Mesothelial cell of epicardium (in vitro differentiated cells): Measurements from ENCODE around the gene SORCS1. TPM values are rescaled to one million over a fixed set of nuclear protein-coding genes. Genes with fewer than 3 reads are reported as not detected.

Experiments
- DNase-seq, 2 experiments: peaks; one replicate each; pipeline ENCODE4 v3.0.0; 2021; ENCODE audit warnings: low spot score in 2 of 2; ENCODE audit not compliant: unreplicated experiment in 2 of 2
- H3K27ac Mint-ChIP-seq: 2 replicates; pipeline ENCODE4 v1.8.0; 2021; ENCODE audit warnings: mixed read lengths
- H3K27me3 Mint-ChIP-seq: 2 replicates; pipeline ENCODE4 v1.8.0; 2021; ENCODE audit warnings: low read depth, mixed read lengths
- H3K36me3 Mint-ChIP-seq: 2 replicates; pipeline ENCODE4 v1.8.0; 2021; ENCODE audit warnings: mixed read lengths
- H3K4me1 Mint-ChIP-seq: 2 replicates; pipeline ENCODE4 v1.8.0; 2021; ENCODE audit warnings: mixed read lengths
- H3K4me3 Mint-ChIP-seq: 2 replicates; pipeline ENCODE4 v1.8.0; 2021; ENCODE audit warnings: mild to moderate bottlenecking, moderate library complexity, mixed read lengths
- H3K9me3 Mint-ChIP-seq: 2 replicates; pipeline ENCODE4 v1.8.0; 2021; ENCODE audit warnings: mixed read lengths
- total RNA-seq: library from RNA; stranded (reverse); gene quantifications from 3 replicates; pipeline ENCODE4 v1.2.1, GENCODE V29; 2021
- TF ChIP-seq, protein P1 (sequence below): fragments of 200-600 bp; sonication (generic); IDR thresholded peaks from one replicate; pipeline ENCODE4 v1.5.0; 2021; ENCODE audit warnings: antibody characterized with exemption; ENCODE audit not compliant: unreplicated experiment

The SORCS1 gene
- total RNA-seq, 1 donor from 2014 or later, result 0.78 TPM

- Mint-ChIP-seq H3K4me3 (no peak overlapping the region), H3K4me1 (no peaks in the 10 kb centered on the region), H3K27me3 (peaks cover 14% of the 10 kb centered on the region), H3K9me3 (no peaks in the 10 kb centered on the region), H3K36me3 (no peaks in the 10 kb centered on the region), H3K27ac (no peak overlapping the region)
- no peak for DNase-seq
- TF ChIP-seq, protein P1, sequence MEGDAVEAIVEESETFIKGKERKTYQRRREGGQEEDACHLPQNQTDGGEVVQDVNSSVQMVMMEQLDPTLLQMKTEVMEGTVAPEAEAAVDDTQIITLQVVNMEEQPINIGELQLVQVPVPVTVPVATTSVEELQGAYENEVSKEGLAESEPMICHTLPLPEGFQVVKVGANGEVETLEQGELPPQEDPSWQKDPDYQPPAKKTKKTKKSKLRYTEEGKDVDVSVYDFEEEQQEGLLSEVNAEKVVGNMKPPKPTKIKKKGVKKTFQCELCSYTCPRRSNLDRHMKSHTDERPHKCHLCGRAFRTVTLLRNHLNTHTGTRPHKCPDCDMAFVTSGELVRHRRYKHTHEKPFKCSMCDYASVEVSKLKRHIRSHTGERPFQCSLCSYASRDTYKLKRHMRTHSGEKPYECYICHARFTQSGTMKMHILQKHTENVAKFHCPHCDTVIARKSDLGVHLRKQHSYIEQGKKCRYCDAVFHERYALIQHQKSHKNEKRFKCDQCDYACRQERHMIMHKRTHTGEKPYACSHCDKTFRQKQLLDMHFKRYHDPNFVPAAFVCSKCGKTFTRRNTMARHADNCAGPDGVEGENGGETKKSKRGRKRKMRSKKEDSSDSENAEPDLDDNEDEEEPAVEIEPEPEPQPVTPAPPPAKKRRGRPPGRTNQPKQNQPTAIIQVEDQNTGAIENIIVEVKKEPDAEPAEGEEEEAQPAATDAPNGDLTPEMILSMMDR, result no peak
These were observed 527.6 kb downstream of the SORCS1 start for GRCh38 chr10:106636766-106637491.

DNA sequence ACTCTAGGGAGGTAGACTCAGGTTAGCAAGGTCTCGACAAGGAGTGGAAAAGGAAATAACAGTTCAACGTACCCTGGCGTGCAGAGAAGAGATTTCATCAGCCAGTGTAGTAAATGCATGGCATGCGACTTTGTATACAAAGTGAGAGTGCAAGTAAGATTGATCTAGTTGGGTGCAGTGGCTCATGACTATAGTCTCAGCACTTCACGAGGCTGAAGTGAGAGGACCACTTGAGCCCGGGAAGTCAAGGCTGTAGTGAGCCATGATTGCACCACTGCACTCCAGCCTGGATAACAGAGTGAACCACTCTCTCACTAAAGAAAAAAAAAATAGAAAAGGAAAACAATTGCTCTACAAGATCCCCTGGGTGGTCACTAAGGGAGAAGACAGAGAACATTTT lies 528.6 kb downstream of the SORCS1 start:
- H3K36me3 Mint-ChIP-seq, result no peaks in the 10 kb centered on the region
- H3K4me1 Mint-ChIP-seq, result no peaks in the 10 kb centered on the region
- H3K4me3 Mint-ChIP-seq, result no peak overlapping the region
- no peak overlapping the region for H3K27ac Mint-ChIP-seq
- TF ChIP-seq, protein P1, result no peak
- peaks cover 13% of the 10 kb centered on the region for H3K27me3 Mint-ChIP-seq
- no peak for DNase-seq
- no peaks in the 10 kb centered on the region for H3K9me3 Mint-ChIP-seq

- no peaks in the 10 kb centered on the region for H3K4me1 Mint-ChIP-seq
- peaks cover 32% of the 10 kb centered on the region for H3K27me3 Mint-ChIP-seq
- DNase-seq, result no peak
- no peaks in the 10 kb centered on the region for H3K36me3 Mint-ChIP-seq
- no peak overlapping the region for H3K27ac Mint-ChIP-seq
- TF ChIP-seq, protein P1, result no peak
- H3K4me3 Mint-ChIP-seq, result no peak overlapping the region
- H3K9me3 Mint-ChIP-seq, result no peaks in the 10 kb centered on the region
These were observed 533.3 kb downstream of the SORCS1 start for GRCh38 chr10:106631016-106631702.

GRCh38 chr10:106626371-106626770 lies 538.1 kb downstream of the SORCS1 start:
- Mint-ChIP-seq H3K27me3 (peaks cover 51% of the 10 kb centered on the region), H3K4me3 (no peak overlapping the region), H3K4me1 (peaks cover 2% of the 10 kb centered on the region), H3K36me3 (no peaks in the 10 kb centered on the region), H3K9me3 (no peaks in the 10 kb centered on the region), H3K27ac (no peak overlapping the region)
- TF ChIP-seq, protein P1, result no peak
- no peak for DNase-seq

GRCh38 chr10:106625751-106626150 lies 538.8 kb downstream of the SORCS1 start:
- no peak overlapping the region for H3K27ac Mint-ChIP-seq
- TF ChIP-seq, protein P1, result no peak

More at GRCh38 chr10:106625751-106626150, 538.8 kb downstream of the SORCS1 start:
- peaks cover 51% of the 10 kb centered on the region for H3K27me3 Mint-ChIP-seq
- no peak for DNase-seq
- no peak overlapping the region for H3K4me3 Mint-ChIP-seq
- no peaks in the 10 kb centered on the region for H3K9me3 Mint-ChIP-seq
- peaks cover 2% of the 10 kb centered on the region for H3K4me1 Mint-ChIP-seq
- no peaks in the 10 kb centered on the region for H3K36me3 Mint-ChIP-seq
